Cerebellar nuclear complex (tissue), 1 donor: ENCODE measurements around the gene SLC35G3.
"Not testable (repeated sequence)": the region's sequence is repeated elsewhere in the genome, so short reads cannot be mapped to it uniquely, and the experiment has no call there.

ENCODE experiments used
- DNase-seq, 2 experiments: peaks; one replicate each; lab custom pipeline; 2025; lab: John Stamatoyannopoulos, UW

Gene SLC35G3

GRCh38 chr17:35164716-35165115, 29.5 kb downstream of the SLC35G3 start:
- DNase-seq, result no peak

GRCh38 chr17:35163886-35164285, 30.3 kb downstream of the SLC35G3 start:
- DNase-seq, result no peak

- no peak for DNase-seq
Observed at GRCh38 chr17:35162755-35163154, 31.4 kb downstream of the SLC35G3 start.

GRCh38 chr17:35161281-35161761, 32.9 kb downstream of the SLC35G3 start:
- no peak for DNase-seq

GRCh38 chr17:35160354-35161201, 33.6 kb downstream of the SLC35G3 start:
- DNase-seq, result no peak

- no peak for DNase-seq
Observed at GRCh38 chr17:35159940-35160339, 34.3 kb downstream of the SLC35G3 start.

GRCh38 chr17:35155246-35155645, 38.9 kb downstream of the SLC35G3 start:
- no peak for DNase-seq

- DNase-seq, result no peak
Observed at GRCh38 chr17:35154196-35155165, 39.7 kb downstream of the SLC35G3 start.

GRCh38 chr17:35152421-35153140, 41.6 kb downstream of the SLC35G3 start:
- no peak for DNase-seq

GRCh38 chr17:35151080-35151479, 43.1 kb downstream of the SLC35G3 start:
- DNase-seq, result not testable (repeated sequence)

GRCh38 chr17:35149941-35150340, 44.3 kb downstream of the SLC35G3 start:
- DNase-seq, result no peak

GRCh38 chr17:35148144-35148543, 46.0 kb downstream of the SLC35G3 start:
- DNase-seq, result no peak

- DNase-seq, result no peak
Observed at GRCh38 chr17:35147375-35147905, 46.8 kb downstream of the SLC35G3 start, which contains the start of gene UNC45B. TSS of gene UNC45B (plus strand) at chr17:35147817. CDS start at chr17:35148264, 447 bp downstream.

- DNase-seq, result no peak
Observed at GRCh38 chr17:35146214-35146833, 47.9 kb downstream of the SLC35G3 start.

GRCh38 chr17:35144840-35145239, 49.4 kb downstream of the SLC35G3 start:
- no peak for DNase-seq
